GM20000 (cell line): Measurements from ENCODE around the gene BCL2.

Source experiments
- DNase-seq: peaks from one replicate; pipeline ENCODE4 v3.0.0; 2012; ENCODE audit warnings: low spot score
- CTCF ChIP-seq: IDR thresholded peaks from 2 replicates; pipeline ENCODE4 v1.5.1; 2012; ENCODE audit warnings: mild to moderate bottlenecking, control low read depth; ENCODE audit errors: extremely low read depth, missing control alignments

BCL2 gene

GRCh38 chr18:63313396-63313917 is 6.1 kb downstream of the BCL2 start:
- no peak for TF ChIP-seq CTCF
- no peak for DNase-seq

GRCh38 chr18:63312737-63313395 is 6.7 kb downstream of the BCL2 start:
- TF ChIP-seq CTCF = no peak
- DNase-seq = peak; percentile 38

- no peak for DNase-seq
- no peak for TF ChIP-seq CTCF
These were observed 7.6 kb downstream of the BCL2 start for GRCh38 chr18:63312019-63312409.

- TF ChIP-seq CTCF = no peak
- DNase-seq = peak; percentile 61
These were observed 8.2 kb downstream of the BCL2 start for GRCh38 chr18:63311118-63312018.

- DNase-seq = no peak
- TF ChIP-seq CTCF = no peak
These were observed 10.1 kb downstream of the BCL2 start for GRCh38 chr18:63309422-63309821.

- DNase-seq = no peak
- TF ChIP-seq CTCF = no peak
These were observed 11.9 kb downstream of the BCL2 start for GRCh38 chr18:63307551-63308200.
